K562 (cell line): ENCODE results near the gene TMEM132D. TPM values are rescaled to one million over a fixed set of nuclear protein-coding genes. Genes with fewer than 3 reads are reported as not detected.

Experiments
- ATAC-seq: fragments of 200-7000 bp; cut with Tn5 transposase; 3 replicates; pipeline ENCODE4 v1.9.1; 2020; ENCODE audit warnings: moderate library complexity
- BruUV-seq: library from RNA; stranded (reverse); fragments of 400-500 nt; replicated peaks from 2 replicates; lab custom pipeline; 2021; lab: Mats Ljungman, UMichigan
- CTCF ChIA-PET: fragments of 300-600 bp; formaldehyde crosslinking; extraction: SDS; loops from one replicate; lab custom pipeline; 2021; ENCODE audit warnings: low intra/inter-chr PET ratio; lab: Yijun Ruan, JAX
- POLR2A ChIA-PET: fragments of 300-600, 350-650 bp; sonication (Branson Sonifier 250); formaldehyde crosslinking; extraction: SDS; loops from one replicate; lab custom pipeline; 2021; ENCODE audit warnings: antibody characterized with exemption, inconsistent platforms; lab: Yijun Ruan, JAX
- DNase-seq, 4 experiments: peaks; one replicate each; pipeline versions ENCODE4 v3.0.0 to v3.0.0-alpha.2; 2011 to 2018; ENCODE audit warnings: low spot score in 3 of 4, mixed read lengths in 3 of 4; ENCODE audit errors: extremely low read depth in 1 of 4
- FAIRE-seq: peaks from 2 replicates; lab custom pipeline; 2011; peaks lifted over from hg19 to GRCh38; lab: Jason Lieb, UNC
- H2AFZ ChIP-seq: 2 replicates; pipeline ENCODE4 v1.6.0; 2011; ENCODE audit warnings: low read depth, low read length, control low read depth, inconsistent platforms
- H3K27ac ChIP-seq: fragments of 200-600 bp; 3 replicates; pipeline ENCODE4 v1.8.0; 2011; ENCODE audit warnings: low read depth, mild to moderate bottlenecking, control low read depth, inconsistent platforms, low read length, moderate library complexity, mixed read lengths; ENCODE audit errors: extremely low read depth
- H3K27me3 ChIP-seq, 2 experiments: fragments of 300-600 bp in 1 of 2; 2 replicates in 1 of 2; 3 replicates in 1 of 2; pipeline versions ENCODE4 v1.6.0 to v1.8.0; 2011; ENCODE audit warnings: inconsistent platforms in 2 of 2, low read length in 2 of 2, mild to moderate bottlenecking in 1 of 2, mixed read lengths in 1 of 2, moderate library complexity in 1 of 2; ENCODE audit not compliant: control insufficient read depth in 2 of 2, insufficient read depth in 2 of 2
- H3K36me3 ChIP-seq: fragments of 300-600 bp; 3 replicates; pipeline ENCODE4 v1.8.0; 2011; ENCODE audit warnings: mild to moderate bottlenecking, low read length, inconsistent platforms; ENCODE audit not compliant: control insufficient read depth, insufficient read depth
- H3K4me1 ChIP-seq, 2 experiments: fragments of 200-600 bp in 1 of 2; replicated peaks in 1 of 2; 2 replicates in 1 of 2; 3 replicates in 1 of 2; pipeline versions ENCODE4 v1.5.1 to v1.8.0; 2011; ENCODE audit warnings: inconsistent platforms in 2 of 2, low read length in 2 of 2, mild to moderate bottlenecking in 1 of 2, mixed read lengths in 1 of 2, moderate library complexity in 1 of 2; ENCODE audit not compliant: control insufficient read depth in 2 of 2, insufficient read depth in 2 of 2
- H3K4me2 ChIP-seq: 2 replicates; pipeline ENCODE4 v1.6.1; 2011; ENCODE audit warnings: low read length, control low read depth, inconsistent platforms, mixed read lengths; ENCODE audit not compliant: insufficient read depth
- H3K4me3 ChIP-seq: fragments of 200-600 bp; sonication (generic), shearing (Covaris generic); 2 replicates; pipeline ENCODE4 v1.5.1; 2016; ENCODE audit warnings: control low read depth, inconsistent platforms
- H3K79me2 ChIP-seq: fragments of 200-600 bp; 3 replicates; pipeline ENCODE4 v1.8.0; 2011; ENCODE audit warnings: low read length, inconsistent platforms; ENCODE audit not compliant: control insufficient read depth, insufficient read depth
- H3K9ac ChIP-seq, 2 experiments: 2 replicates each; pipeline versions ENCODE4 v1.6.0 to v1.6.1; 2011; ENCODE audit warnings: low read depth in 2 of 2, low read length in 2 of 2, control low read depth in 1 of 2, inconsistent platforms in 1 of 2, mild to moderate bottlenecking in 1 of 2, mixed read lengths in 1 of 2; ENCODE audit not compliant: insufficient read depth in 1 of 2
- H3K9me1 ChIP-seq: one replicate; pipeline ENCODE4 v1.6.0; 2011; ENCODE audit warnings: inconsistent platforms, mild to moderate bottlenecking, low read length, moderate library complexity; ENCODE audit not compliant: control insufficient read depth, insufficient read depth
- H3K9me3 ChIP-seq: replicated peaks from 2 replicates; pipeline ENCODE4 v1.5.1; 2011; ENCODE audit warnings: low read depth, low read length, inconsistent platforms; ENCODE audit not compliant: control insufficient read depth, insufficient read depth
- H4K20me1 ChIP-seq: replicated peaks from 2 replicates; pipeline ENCODE4 v1.6.1; 2011; ENCODE audit warnings: low read length, inconsistent platforms, mixed read lengths; ENCODE audit not compliant: control insufficient read depth, insufficient read depth
- CREM ChIP-seq: IDR thresholded peaks from 2 replicates; pipeline ENCODE4 v1.6.1; 2014; ENCODE audit warnings: antibody characterized with exemption, low read depth
- HDAC3 ChIP-seq: fragments of 450-650 bp; IDR thresholded peaks from 2 replicates; pipeline ENCODE4 v1.6.1; 2018; ENCODE audit warnings: borderline replicate concordance, mild to moderate bottlenecking, moderate library complexity; ENCODE audit not compliant: partially characterized antibody
- NFATC3 ChIP-seq: fragments of 450-650 bp; IDR thresholded peaks from 2 replicates; pipeline ENCODE4 v1.6.1; 2017; ENCODE audit warnings: mild to moderate bottlenecking
- WGBS: fragments of 100-300 bp; shearing (Covaris generic); methylation state at CpG from one replicate; pipeline ENCODE4 v1.1.6; 2016; ENCODE audit warnings: low coverage, mixed read lengths; ENCODE audit not compliant: insufficient coverage; ENCODE audit errors: missing lambda C conversion rate; 5-methylcytosine and 5-hydroxymethylcytosine counted together
- in situ Hi-C: fragments of 300-500 bp; cut with MboI; formaldehyde crosslinking; loops from 4 replicates; pipeline ENCODE4 v1.15.0; 2018; ENCODE audit warnings: inconsistent platforms, mixed read lengths
- intact Hi-C: fragments of 100-400 bp; cut with micrococcal nuclease; formaldehyde crosslinking; loops from 2 replicates; pipeline ENCODE4 v1.14.2; 2022
- polyA plus RNA-seq, 8 experiments: library from polyadenylated mRNA; depleted of rRNA in 4 of 8; stranded (reverse) in 5 of 8; unstranded in 3 of 8; fragments of >200 nt; fragmentation: Nextera tagmentation in 2 of 8; fragmentation: Illumina TruSeq in 1 of 8; extraction: Ambion mirVana in 2 of 8; extraction: Trizol in 1 of 8; gene quantifications; 2 replicates each; pipeline versions ENCODE4 v1.2.1 to v1.2.3, GENCODE V29; 2011 to 2014; ENCODE audit warnings: inconsistent platforms in 1 of 8, missing spikeins in 1 of 8
- total RNA-seq, 7 experiments: library from RNA; depleted of rRNA in 6 of 7; stranded (reverse); fragments of >200 nt in 6 of 7; fragmentation: Illumina TruSeq in 2 of 7; extraction: Trizol in 2 of 7; gene quantifications; 2 replicates each; pipeline versions ENCODE4 v1.2.1 to v1.2.3, GENCODE V29; 2011 to 2021; ENCODE audit warnings: low replicate concordance in 1 of 7
- TF ChIP-seq, protein P1 (sequence below), 2 experiments: fragments of 450-650 bp; IDR thresholded peaks; 2 replicates each; pipeline ENCODE4 v1.6.1; 2018; ENCODE audit warnings: mild to moderate bottlenecking in 2 of 2, low read depth in 1 of 2; ENCODE audit not compliant: partially characterized antibody in 2 of 2
- TF ChIP-seq, protein P2 (sequence below): fragments of 450-650 bp; formaldehyde crosslinking; IDR thresholded peaks from 2 replicates; pipeline ENCODE4 v1.4.0; 2022; ENCODE audit warnings: missing genetic modification characterization
- TF ChIP-seq, protein P3 (sequence below): fragments of 250-450 bp; sonication (Bioruptor Pico); IDR thresholded peaks from 2 replicates; pipeline ENCODE4 v1.5.0; 2020; ENCODE audit warnings: mild to moderate bottlenecking, borderline replicate concordance
- TF ChIP-seq, protein P4 (sequence below): sonication (generic); formaldehyde crosslinking; IDR thresholded peaks from 2 replicates; pipeline ENCODE4 v1.8.0; 2022; ENCODE audit warnings: mild to moderate bottlenecking, missing genetic modification reagents

TMEM132D gene
- total and polyA plus RNA-seq, 9 of the 15 experiments (the other 6 are each of a cell fraction or from before 2014, with no cell fraction given): not detected

DNA sequence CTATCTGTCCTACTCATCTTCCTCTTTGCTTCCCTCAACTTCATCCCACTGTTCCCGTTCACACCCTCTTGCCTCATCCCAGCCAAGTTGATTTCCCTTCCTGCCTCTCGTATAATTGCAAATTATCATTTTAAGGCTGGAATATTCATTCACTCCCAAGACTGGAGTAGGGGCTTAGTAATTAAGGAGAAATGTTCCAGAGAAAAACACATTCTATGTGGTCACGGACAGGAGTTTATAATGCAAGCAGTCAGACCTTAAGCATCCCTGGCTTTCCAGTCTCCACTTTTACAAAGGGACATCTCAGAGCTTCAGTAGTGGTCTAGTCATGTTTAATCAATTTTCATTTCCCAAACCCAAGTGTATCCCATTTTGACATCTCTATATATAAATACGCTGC, 54.9 kb downstream of the TMEM132D start:
- FAIRE-seq (no peak), DNase-seq (no peak), ATAC-seq (no peak)
- WGBS: 0% methylated on average over 4 of the region's 4 CpGs
- Histone ChIP-seq H3K27me3 (no peaks in the 10 kb centered on the region), H3K27ac (no peak overlapping the region), H4K20me1 (no peaks in the 10 kb centered on the region), H3K36me3 (no peaks in the 10 kb centered on the region), H3K4me2 (no peak overlapping the region), H3K9me1 (no peaks in the 10 kb centered on the region), H3K4me3 (no peak overlapping the region), H3K9me3 (no peaks in the 10 kb centered on the region), H2AFZ (no peak overlapping the region), H3K4me1 (no peaks in the 10 kb centered on the region), H3K9ac (no peak overlapping the region), H3K79me2 (no peaks in the 10 kb centered on the region)
- intact Hi-C loops: no loop called here
- in situ Hi-C loops: no loop called here
- CTCF ChIA-PET: no interaction called here
- POLR2A ChIA-PET: no interaction called here
- TF ChIP-seq, protein P1, sequence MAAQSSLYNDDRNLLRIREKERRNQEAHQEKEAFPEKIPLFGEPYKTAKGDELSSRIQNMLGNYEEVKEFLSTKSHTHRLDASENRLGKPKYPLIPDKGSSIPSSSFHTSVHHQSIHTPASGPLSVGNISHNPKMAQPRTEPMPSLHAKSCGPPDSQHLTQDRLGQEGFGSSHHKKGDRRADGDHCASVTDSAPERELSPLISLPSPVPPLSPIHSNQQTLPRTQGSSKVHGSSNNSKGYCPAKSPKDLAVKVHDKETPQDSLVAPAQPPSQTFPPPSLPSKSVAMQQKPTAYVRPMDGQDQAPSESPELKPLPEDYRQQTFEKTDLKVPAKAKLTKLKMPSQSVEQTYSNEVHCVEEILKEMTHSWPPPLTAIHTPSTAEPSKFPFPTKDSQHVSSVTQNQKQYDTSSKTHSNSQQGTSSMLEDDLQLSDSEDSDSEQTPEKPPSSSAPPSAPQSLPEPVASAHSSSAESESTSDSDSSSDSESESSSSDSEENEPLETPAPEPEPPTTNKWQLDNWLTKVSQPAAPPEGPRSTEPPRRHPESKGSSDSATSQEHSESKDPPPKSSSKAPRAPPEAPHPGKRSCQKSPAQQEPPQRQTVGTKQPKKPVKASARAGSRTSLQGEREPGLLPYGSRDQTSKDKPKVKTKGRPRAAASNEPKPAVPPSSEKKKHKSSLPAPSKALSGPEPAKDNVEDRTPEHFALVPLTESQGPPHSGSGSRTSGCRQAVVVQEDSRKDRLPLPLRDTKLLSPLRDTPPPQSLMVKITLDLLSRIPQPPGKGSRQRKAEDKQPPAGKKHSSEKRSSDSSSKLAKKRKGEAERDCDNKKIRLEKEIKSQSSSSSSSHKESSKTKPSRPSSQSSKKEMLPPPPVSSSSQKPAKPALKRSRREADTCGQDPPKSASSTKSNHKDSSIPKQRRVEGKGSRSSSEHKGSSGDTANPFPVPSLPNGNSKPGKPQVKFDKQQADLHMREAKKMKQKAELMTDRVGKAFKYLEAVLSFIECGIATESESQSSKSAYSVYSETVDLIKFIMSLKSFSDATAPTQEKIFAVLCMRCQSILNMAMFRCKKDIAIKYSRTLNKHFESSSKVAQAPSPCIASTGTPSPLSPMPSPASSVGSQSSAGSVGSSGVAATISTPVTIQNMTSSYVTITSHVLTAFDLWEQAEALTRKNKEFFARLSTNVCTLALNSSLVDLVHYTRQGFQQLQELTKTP (IDR thresholded peaks at IDR 0.05; ENCODE audit: low read depth in 1 of 2, partially characterized antibody in 2 of 2): no peak
- TF ChIP-seq, protein P2, sequence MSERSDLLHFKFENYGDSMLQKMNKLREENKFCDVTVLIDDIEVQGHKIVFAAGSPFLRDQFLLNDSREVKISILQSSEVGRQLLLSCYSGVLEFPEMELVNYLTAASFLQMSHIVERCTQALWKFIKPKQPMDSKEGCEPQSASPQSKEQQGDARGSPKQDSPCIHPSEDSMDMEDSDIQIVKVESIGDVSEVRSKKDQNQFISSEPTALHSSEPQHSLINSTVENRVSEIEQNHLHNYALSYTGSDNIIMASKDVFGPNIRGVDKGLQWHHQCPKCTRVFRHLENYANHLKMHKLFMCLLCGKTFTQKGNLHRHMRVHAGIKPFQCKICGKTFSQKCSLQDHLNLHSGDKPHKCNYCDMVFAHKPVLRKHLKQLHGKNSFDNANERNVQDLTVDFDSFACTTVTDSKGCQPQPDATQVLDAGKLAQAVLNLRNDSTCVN (CRISPR knock-in tag): no peak
- TF ChIP-seq, protein P3, sequence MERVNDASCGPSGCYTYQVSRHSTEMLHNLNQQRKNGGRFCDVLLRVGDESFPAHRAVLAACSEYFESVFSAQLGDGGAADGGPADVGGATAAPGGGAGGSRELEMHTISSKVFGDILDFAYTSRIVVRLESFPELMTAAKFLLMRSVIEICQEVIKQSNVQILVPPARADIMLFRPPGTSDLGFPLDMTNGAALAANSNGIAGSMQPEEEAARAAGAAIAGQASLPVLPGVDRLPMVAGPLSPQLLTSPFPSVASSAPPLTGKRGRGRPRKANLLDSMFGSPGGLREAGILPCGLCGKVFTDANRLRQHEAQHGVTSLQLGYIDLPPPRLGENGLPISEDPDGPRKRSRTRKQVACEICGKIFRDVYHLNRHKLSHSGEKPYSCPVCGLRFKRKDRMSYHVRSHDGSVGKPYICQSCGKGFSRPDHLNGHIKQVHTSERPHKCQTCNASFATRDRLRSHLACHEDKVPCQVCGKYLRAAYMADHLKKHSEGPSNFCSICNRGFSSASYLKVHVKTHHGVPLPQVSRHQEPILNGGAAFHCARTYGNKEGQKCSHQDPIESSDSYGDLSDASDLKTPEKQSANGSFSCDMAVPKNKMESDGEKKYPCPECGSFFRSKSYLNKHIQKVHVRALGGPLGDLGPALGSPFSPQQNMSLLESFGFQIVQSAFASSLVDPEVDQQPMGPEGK: no peak
- TF ChIP-seq HDAC3 (no peak), NFATC3 (no peak), CREM (no peak)
- TF ChIP-seq, protein P4, sequence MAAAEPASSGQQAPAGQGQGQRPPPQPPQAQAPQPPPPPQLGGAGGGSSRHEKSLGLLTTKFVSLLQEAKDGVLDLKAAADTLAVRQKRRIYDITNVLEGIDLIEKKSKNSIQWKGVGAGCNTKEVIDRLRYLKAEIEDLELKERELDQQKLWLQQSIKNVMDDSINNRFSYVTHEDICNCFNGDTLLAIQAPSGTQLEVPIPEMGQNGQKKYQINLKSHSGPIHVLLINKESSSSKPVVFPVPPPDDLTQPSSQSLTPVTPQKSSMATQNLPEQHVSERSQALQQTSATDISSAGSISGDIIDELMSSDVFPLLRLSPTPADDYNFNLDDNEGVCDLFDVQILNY: no peak
- TF ChIP-seq, all 486 proteins: peak for 0
- BruUV-seq: no TSS peak
